ENCODE measurements around the gene PLA2G7. TPM values are rescaled to one million over a fixed set of nuclear protein-coding genes. Genes with fewer than 3 reads are reported as not detected.

PLA2G7 gene
- total RNA-seq, 2 donors from 2014 or later: 0.27 to 0.56 TPM

DNA sequence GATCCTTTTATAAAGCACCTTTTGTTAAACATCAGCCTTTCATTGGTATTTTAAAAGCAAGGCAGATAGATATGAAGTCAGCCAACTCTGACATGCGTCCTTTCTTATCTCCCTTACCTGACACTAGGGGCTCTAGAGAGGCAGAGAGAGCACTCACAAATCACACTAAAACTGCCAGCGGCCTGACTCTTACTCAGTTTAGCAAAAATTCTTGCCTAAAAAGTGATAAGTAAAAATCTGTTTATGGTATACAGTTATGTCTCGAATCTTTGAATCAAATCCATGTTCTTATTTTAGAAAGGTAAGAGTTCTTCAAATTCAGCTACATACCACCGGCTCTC lies 57.9 kb downstream of the PLA2G7 start:
- Histone ChIP-seq H3K4me1 (ENCODE audit: control insufficient read depth in 1 of 2, low read depth in 2 of 2) (no peaks in the 10 kb centered on the region), H3K9me3 (no peaks in the 10 kb centered on the region), H3K4me3 (no peak overlapping the region), H3K27me3 (replicated peaks; ENCODE audit: insufficient read depth) (no peaks in the 10 kb centered on the region), H3K36me3 (peaks cover 3% of the 10 kb centered on the region), H3K27ac (no peak overlapping the region)
- ATAC-seq (ENCODE audit: insufficient number of reproducible peaks, low FRiP score, low read depth): no peak
- no peak for DNase-seq (ENCODE audit: low spot score)
- TF ChIP-seq, protein P1, sequence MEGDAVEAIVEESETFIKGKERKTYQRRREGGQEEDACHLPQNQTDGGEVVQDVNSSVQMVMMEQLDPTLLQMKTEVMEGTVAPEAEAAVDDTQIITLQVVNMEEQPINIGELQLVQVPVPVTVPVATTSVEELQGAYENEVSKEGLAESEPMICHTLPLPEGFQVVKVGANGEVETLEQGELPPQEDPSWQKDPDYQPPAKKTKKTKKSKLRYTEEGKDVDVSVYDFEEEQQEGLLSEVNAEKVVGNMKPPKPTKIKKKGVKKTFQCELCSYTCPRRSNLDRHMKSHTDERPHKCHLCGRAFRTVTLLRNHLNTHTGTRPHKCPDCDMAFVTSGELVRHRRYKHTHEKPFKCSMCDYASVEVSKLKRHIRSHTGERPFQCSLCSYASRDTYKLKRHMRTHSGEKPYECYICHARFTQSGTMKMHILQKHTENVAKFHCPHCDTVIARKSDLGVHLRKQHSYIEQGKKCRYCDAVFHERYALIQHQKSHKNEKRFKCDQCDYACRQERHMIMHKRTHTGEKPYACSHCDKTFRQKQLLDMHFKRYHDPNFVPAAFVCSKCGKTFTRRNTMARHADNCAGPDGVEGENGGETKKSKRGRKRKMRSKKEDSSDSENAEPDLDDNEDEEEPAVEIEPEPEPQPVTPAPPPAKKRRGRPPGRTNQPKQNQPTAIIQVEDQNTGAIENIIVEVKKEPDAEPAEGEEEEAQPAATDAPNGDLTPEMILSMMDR (IDR thresholded peaks at IDR 0.05): no peak

DNA sequence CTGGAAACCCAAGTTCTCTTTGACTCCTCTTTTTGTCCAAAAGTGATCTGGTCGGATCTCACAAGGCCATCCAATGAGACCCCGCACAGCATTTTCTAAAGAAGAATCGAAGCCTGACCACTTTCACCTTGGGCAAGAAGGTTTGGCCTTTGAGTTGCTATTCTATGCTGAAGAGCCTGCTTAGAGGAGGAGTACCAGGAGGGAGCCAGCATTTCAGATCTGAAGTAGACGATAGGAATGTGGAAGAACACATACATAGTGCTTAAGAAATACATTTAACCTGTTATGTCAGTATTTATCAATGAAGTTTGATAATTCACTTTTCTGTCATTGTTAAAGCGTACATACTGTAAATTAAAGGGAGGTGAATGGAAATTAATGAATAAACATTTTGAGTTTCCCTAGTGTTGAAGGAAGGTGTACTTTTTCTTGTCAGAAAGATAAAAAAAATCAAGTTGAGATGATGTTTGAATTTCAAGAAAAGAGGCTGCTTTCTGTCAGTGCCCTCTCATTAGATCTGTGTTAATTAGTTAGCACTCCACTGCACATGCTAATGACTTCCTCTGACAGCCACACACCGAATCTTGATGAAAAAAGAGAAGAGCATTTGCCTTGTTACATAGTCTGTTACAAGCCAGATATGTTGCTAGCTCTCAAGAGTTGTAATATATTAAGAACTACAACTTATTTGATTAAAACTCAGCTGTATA lies 58.4 kb downstream of the PLA2G7 start:
- DNase-seq (ENCODE audit: low spot score) (no peak), ATAC-seq (ENCODE audit: insufficient number of reproducible peaks, low FRiP score, low read depth) (no peak)
- TF ChIP-seq, protein P1 (IDR thresholded peaks at IDR 0.05): no peak
- Histone ChIP-seq H3K27me3 (replicated peaks; ENCODE audit: insufficient read depth) (no peaks in the 10 kb centered on the region), H3K27ac (no peak overlapping the region), H3K4me1 (ENCODE audit: control insufficient read depth in 1 of 2, low read depth in 2 of 2) (no peaks in the 10 kb centered on the region), H3K9me3 (no peaks in the 10 kb centered on the region), H3K36me3 (peaks cover 3% of the 10 kb centered on the region), H3K4me3 (no peak overlapping the region)

DNA sequence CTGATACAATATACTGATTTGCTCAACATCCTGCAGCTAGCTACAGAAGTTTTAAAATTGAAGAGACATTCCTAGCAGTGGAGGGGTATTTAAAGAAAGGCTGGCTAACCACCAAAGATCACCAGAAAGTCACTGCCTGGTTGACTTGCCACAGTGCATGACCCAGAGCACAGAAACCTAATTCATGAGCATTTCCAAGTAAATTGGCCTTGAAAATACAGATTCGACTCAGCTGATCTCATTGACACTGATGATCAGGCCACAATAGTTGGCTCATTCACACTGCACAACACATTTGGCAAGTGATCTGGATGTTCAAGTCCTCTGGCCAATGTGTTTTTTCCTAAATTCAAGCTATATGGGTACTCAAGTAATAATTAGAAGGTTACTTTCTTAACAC lies 60.8 kb downstream of the PLA2G7 start:
- Histone ChIP-seq H3K9me3 (no peaks in the 10 kb centered on the region), H3K4me3 (no peak overlapping the region), H3K36me3 (peaks cover 7% of the 10 kb centered on the region), H3K27ac (no peak overlapping the region), H3K4me1 (ENCODE audit: control insufficient read depth in 1 of 2, low read depth in 2 of 2) (no peaks in the 10 kb centered on the region), H3K27me3 (replicated peaks; ENCODE audit: insufficient read depth) (no peaks in the 10 kb centered on the region)
- DNase-seq (ENCODE audit: low spot score) (no peak), ATAC-seq (ENCODE audit: insufficient number of reproducible peaks, low FRiP score, low read depth) (no peak)
- TF ChIP-seq, protein P1 (IDR thresholded peaks at IDR 0.05): no peak

DNA sequence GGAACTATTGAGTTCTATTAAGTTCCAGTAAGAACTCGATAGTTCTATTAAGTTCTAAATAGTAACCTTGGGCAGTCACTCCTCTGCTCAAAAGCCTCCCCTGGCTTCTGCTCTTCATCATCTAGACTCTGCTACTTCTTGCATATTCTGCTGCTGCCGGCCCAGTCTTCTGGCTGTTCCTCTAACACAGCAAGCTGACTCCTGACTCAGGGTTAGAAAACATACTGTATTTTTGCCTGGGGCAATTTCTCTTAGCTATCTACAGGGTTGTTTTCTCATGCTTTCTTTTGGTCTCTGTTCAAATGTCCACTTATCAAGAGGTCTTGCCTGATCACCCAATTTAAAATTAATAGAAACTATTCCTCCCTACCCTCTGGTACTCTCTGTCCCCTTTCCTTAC lies 67.8 kb downstream of the PLA2G7 start:
- Histone ChIP-seq H3K36me3 (peaks cover 8% of the 10 kb centered on the region), H3K4me1 (ENCODE audit: control insufficient read depth in 1 of 2, low read depth in 2 of 2) (no peaks in the 10 kb centered on the region), H3K4me3 (no peak overlapping the region), H3K27ac (no peak overlapping the region), H3K9me3 (no peaks in the 10 kb centered on the region), H3K27me3 (replicated peaks; ENCODE audit: insufficient read depth) (no peaks in the 10 kb centered on the region)
- no peak for DNase-seq (ENCODE audit: low spot score)
- no peak for ATAC-seq (ENCODE audit: insufficient number of reproducible peaks, low FRiP score, low read depth)
- TF ChIP-seq, protein P1 (IDR thresholded peaks at IDR 0.05): no peak

DNA sequence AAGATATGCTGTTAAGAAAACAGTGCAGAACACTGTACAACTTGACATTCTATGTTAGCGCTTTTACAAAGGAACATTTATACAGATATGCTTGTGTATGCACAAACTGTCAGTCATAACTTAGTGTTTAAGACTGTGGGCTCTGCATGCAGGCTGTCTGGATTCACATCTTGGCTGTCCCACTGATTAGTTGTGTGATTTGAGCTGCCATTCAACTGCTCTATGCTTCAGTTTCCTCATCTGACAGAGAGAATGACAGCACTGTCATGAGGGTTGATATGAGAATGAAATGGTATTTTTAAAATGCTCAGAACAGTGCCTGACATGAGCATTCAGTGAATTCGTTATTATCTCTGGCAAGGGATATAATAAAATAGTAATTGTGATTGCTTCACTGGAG lies 73.7 kb downstream of the PLA2G7 start:
- H3K36me3 ChIP-seq: no peaks in the 10 kb centered on the region
- H3K4me3 ChIP-seq: no peak overlapping the region
- H3K27me3 ChIP-seq (replicated peaks; ENCODE audit: insufficient read depth): no peaks in the 10 kb centered on the region
- DNase-seq (ENCODE audit: low spot score) (no peak), ATAC-seq (ENCODE audit: insufficient number of reproducible peaks, low FRiP score, low read depth) (no peak)
- no peaks in the 10 kb centered on the region for H3K9me3 ChIP-seq
- TF ChIP-seq, protein P1 (IDR thresholded peaks at IDR 0.05): no peak
- no peaks in the 10 kb centered on the region for H3K4me1 ChIP-seq (ENCODE audit: control insufficient read depth in 1 of 2, low read depth in 2 of 2)
- H3K27ac ChIP-seq: no peak overlapping the region
